Measurements from ENCODE around the gene LRRC4B.

- TF ChIP-seq, protein P1, sequence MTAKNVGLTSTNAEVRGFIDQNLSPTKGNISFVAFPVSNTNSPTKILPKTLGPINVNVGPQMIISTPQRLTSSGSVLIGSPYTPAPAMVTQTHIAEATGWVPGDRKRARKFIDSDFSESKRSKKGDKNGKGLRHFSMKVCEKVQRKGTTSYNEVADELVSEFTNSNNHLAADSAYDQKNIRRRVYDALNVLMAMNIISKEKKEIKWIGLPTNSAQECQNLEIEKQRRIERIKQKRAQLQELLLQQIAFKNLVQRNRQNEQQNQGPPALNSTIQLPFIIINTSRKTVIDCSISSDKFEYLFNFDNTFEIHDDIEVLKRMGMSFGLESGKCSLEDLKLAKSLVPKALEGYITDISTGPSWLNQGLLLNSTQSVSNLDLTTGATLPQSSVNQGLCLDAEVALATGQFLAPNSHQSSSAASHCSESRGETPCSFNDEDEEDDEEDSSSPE (CRISPR knock-in tag; IDR thresholded peaks at IDR 0.05), result 0 out of 2 replicates have a peak, but pooled peaks have one; percentile 26
- no peak for TF ChIP-seq ZNF616 (CRISPR knock-in tag; IDR thresholded peaks at IDR 0.05; ENCODE audit: low read depth)
- TF ChIP-seq, protein P2, sequence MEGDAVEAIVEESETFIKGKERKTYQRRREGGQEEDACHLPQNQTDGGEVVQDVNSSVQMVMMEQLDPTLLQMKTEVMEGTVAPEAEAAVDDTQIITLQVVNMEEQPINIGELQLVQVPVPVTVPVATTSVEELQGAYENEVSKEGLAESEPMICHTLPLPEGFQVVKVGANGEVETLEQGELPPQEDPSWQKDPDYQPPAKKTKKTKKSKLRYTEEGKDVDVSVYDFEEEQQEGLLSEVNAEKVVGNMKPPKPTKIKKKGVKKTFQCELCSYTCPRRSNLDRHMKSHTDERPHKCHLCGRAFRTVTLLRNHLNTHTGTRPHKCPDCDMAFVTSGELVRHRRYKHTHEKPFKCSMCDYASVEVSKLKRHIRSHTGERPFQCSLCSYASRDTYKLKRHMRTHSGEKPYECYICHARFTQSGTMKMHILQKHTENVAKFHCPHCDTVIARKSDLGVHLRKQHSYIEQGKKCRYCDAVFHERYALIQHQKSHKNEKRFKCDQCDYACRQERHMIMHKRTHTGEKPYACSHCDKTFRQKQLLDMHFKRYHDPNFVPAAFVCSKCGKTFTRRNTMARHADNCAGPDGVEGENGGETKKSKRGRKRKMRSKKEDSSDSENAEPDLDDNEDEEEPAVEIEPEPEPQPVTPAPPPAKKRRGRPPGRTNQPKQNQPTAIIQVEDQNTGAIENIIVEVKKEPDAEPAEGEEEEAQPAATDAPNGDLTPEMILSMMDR (CRISPR knock-in tag; IDR thresholded peaks at IDR 0.05), result 0 out of 2 replicates have a peak, but pooled peaks have one; percentile 15
- no peak for TF ChIP-seq ZNF317 (CRISPR knock-in tag; IDR thresholded peaks at IDR 0.05)
- TF ChIP-seq, protein P3, sequence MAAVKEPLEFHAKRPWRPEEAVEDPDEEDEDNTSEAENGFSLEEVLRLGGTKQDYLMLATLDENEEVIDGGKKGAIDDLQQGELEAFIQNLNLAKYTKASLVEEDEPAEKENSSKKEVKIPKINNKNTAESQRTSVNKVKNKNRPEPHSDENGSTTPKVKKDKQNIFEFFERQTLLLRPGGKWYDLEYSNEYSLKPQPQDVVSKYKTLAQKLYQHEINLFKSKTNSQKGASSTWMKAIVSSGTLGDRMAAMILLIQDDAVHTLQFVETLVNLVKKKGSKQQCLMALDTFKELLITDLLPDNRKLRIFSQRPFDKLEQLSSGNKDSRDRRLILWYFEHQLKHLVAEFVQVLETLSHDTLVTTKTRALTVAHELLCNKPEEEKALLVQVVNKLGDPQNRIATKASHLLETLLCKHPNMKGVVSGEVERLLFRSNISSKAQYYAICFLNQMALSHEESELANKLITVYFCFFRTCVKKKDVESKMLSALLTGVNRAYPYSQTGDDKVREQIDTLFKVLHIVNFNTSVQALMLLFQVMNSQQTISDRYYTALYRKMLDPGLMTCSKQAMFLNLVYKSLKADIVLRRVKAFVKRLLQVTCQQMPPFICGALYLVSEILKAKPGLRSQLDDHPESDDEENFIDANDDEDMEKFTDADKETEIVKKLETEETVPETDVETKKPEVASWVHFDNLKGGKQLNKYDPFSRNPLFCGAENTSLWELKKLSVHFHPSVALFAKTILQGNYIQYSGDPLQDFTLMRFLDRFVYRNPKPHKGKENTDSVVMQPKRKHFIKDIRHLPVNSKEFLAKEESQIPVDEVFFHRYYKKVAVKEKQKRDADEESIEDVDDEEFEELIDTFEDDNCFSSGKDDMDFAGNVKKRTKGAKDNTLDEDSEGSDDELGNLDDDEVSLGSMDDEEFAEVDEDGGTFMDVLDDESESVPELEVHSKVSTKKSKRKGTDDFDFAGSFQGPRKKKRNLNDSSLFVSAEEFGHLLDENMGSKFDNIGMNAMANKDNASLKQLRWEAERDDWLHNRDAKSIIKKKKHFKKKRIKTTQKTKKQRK (IDR thresholded peaks at IDR 0.05; ENCODE audit: low read length), result no peak
- peak; percentile 74 for TF ChIP-seq MAZ (IDR thresholded peaks at IDR 0.05; ENCODE audit: borderline replicate concordance, low read depth, low read length)
- no peak for TF ChIP-seq MAZ (CRISPR knock-in tag; IDR thresholded peaks at IDR 0.05; ENCODE audit: low read depth)
- no peak for TF ChIP-seq POLR2AphosphoS2 (IDR thresholded peaks at IDR 0.05; ENCODE audit: low read depth, low read length)
- TF ChIP-seq ZNF20 (CRISPR knock-in tag; IDR thresholded peaks at IDR 0.05), result no peak
- no peak for TF ChIP-seq SMC3 (IDR thresholded peaks at IDR 0.05; ENCODE audit: low read length)
- no peak for TF ChIP-seq FOXM1 (CRISPR knock-in tag; IDR thresholded peaks at IDR 0.05)
- TF ChIP-seq, protein P4, sequence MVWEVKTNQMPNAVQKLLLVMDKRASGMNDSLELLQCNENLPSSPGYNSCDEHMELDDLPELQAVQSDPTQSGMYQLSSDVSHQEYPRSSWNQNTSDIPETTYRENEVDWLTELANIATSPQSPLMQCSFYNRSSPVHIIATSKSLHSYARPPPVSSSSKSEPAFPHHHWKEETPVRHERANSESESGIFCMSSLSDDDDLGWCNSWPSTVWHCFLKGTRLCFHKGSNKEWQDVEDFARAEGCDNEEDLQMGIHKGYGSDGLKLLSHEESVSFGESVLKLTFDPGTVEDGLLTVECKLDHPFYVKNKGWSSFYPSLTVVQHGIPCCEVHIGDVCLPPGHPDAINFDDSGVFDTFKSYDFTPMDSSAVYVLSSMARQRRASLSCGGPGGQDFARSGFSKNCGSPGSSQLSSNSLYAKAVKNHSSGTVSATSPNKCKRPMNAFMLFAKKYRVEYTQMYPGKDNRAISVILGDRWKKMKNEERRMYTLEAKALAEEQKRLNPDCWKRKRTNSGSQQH (CRISPR knock-in tag; IDR thresholded peaks at IDR 0.05; ENCODE audit: low read depth), result no peak
- TF ChIP-seq HOXA9 (CRISPR knock-in tag; IDR thresholded peaks at IDR 0.05; ENCODE audit: borderline replicate concordance), result no peak
These were observed 57.0 kb downstream of the LRRC4B start, which contains the start of gene JOSD2 for GRCh38 chr19:50511069-50511822.

Data from HepG2 (cell line).